A549 (cell line): ENCODE data around the gene LSM12. TPM values are rescaled to one million over a fixed set of nuclear protein-coding genes. Genes with fewer than 3 reads are reported as not detected.

Source experiments
- ATAC-seq, 2 experiments: fragments of 200-7000 bp in 1 of 2; fragments of >200 bp in 1 of 2; cut with Nextera tagmentation in 1 of 2; cut with Tn5 transposase in 1 of 2; 3 replicates each; pipeline versions ENCODE4 v1.8.0 to v1.9.1; 2018 to 2020; ENCODE audit warnings: mild to moderate bottlenecking in 1 of 2, moderate library complexity in 1 of 2
- CTCF ChIA-PET: fragments of 300-600 bp; sonication (Branson Sonifier 250); formaldehyde crosslinking; extraction: SDS; loops from one replicate; lab custom pipeline; 2021; ENCODE audit warnings: antibody characterized with exemption, inconsistent platforms; lab: Yijun Ruan, JAX
- POLR2A ChIA-PET: fragments of 350-600 bp; formaldehyde crosslinking; extraction: SDS; loops from one replicate; lab custom pipeline; 2021; ENCODE audit warnings: antibody characterized with exemption, inconsistent platforms; lab: Yijun Ruan, JAX
- DNase-seq, 2 experiments: peaks; one replicate each; pipeline versions ENCODE4 v3.0.0 to v3.0.0-alpha.2; 2011 to 2016; ENCODE audit warnings: low read depth in 1 of 2, low spot score in 1 of 2
- FAIRE-seq: peaks from 2 replicates; lab custom pipeline; 2011; peaks lifted over from hg19 to GRCh38; lab: Jason Lieb, UNC
- H3K27ac ChIP-seq, 2 experiments: fragments of >200 bp; sonication (Bioruptor Twin); formaldehyde crosslinking; 3 replicates each; pipeline ENCODE4 v1.5.1; 2016 to 2017
- H3K4me1 ChIP-seq: fragments of >200 bp; sonication (Bioruptor Twin); formaldehyde crosslinking; 3 replicates; pipeline ENCODE4 v1.6.1; 2016
- H3K4me2 ChIP-seq: fragments of >200 bp; sonication (Bioruptor Twin); formaldehyde crosslinking; 3 replicates; pipeline ENCODE4 v1.6.1; 2016
- H3K4me3 ChIP-seq: fragments of >200 bp; sonication (Bioruptor Twin); formaldehyde crosslinking; 3 replicates; pipeline ENCODE4 v1.5.1; 2016
- H3K9me3 ChIP-seq: fragments of >200 bp; sonication (Bioruptor Twin); formaldehyde crosslinking; 3 replicates; pipeline ENCODE4 v1.6.1; 2016
- CBX2 ChIP-seq: fragments of 200-600 bp; sonication (generic); IDR thresholded peaks from 2 replicates; pipeline ENCODE4 v1.6.1; 2016; ENCODE audit warnings: low read depth, mild to moderate bottlenecking, borderline replicate concordance
- CHD4 ChIP-seq: fragments of 200-600 bp; sonication (generic); IDR thresholded peaks from 2 replicates; pipeline ENCODE4 v1.6.1; 2016; ENCODE audit warnings: antibody characterized with exemption, mild to moderate bottlenecking, borderline replicate concordance
- ELK1 ChIP-seq: fragments of 150-350 bp; IDR thresholded peaks from 2 replicates; pipeline ENCODE4 v1.6.1; 2014; ENCODE audit warnings: low read depth, mild to moderate bottlenecking, low read length
- EP300 ChIP-seq, 2 experiments: fragments of >200 bp; sonication (Bioruptor Twin); formaldehyde crosslinking; IDR thresholded peaks; 2 replicates in 1 of 2; 3 replicates in 1 of 2; pipeline ENCODE4 v1.6.1; 2016 to 2017
- GATA3 ChIP-seq: IDR thresholded peaks from 2 replicates; pipeline ENCODE4 v1.6.1; 2012; ENCODE audit warnings: borderline replicate concordance
- HDAC2 ChIP-seq: fragments of 200-600 bp; sonication (generic); IDR thresholded peaks from 2 replicates; pipeline ENCODE4 v1.6.1; 2016
- HMGXB4 ChIP-seq: fragments of 250-450 bp; sonication (Bioruptor Pico); IDR thresholded peaks from 2 replicates; pipeline ENCODE4 v1.5.0; 2021; ENCODE audit warnings: mild to moderate bottlenecking, moderate library complexity, borderline replicate concordance
- JUNB ChIP-seq: fragments of >200 bp; sonication (Bioruptor Twin); formaldehyde crosslinking; IDR thresholded peaks from 2 replicates; pipeline ENCODE4 v1.6.1; 2016
- KDM5A ChIP-seq: fragments of 200-600 bp; sonication (generic); IDR thresholded peaks from 2 replicates; pipeline ENCODE4 v1.6.1; 2016; ENCODE audit warnings: antibody characterized with exemption, mild to moderate bottlenecking
- MAFK ChIP-seq: fragments of 450-650 bp; IDR thresholded peaks from 2 replicates; pipeline ENCODE4 v1.6.1; 2014; ENCODE audit not compliant: partially characterized antibody
- MYC ChIP-seq: IDR thresholded peaks from 2 replicates; pipeline ENCODE4 v1.6.1; 2012; ENCODE audit warnings: mild to moderate bottlenecking, inconsistent platforms, low read length, improper control_type of control experiment, borderline replicate concordance
- PHF8 ChIP-seq: fragments of 200-600 bp; sonication (generic); IDR thresholded peaks from 2 replicates; pipeline ENCODE4 v1.6.1; 2016; ENCODE audit warnings: low read depth, mild to moderate bottlenecking, antibody characterized with exemption, moderate library complexity, borderline replicate concordance
- RCOR1 ChIP-seq: fragments of 150-350 bp; IDR thresholded peaks from 2 replicates; pipeline ENCODE4 v1.6.1; 2014; ENCODE audit warnings: antibody characterized with exemption, low read length, low read depth
- RFX5 ChIP-seq: fragments of 450-650 bp; IDR thresholded peaks from 2 replicates; pipeline ENCODE4 v1.7.1; 2014; ENCODE audit warnings: antibody characterized with exemption, mild to moderate bottlenecking, moderate library complexity
- RNF2 ChIP-seq: fragments of 200-600 bp; sonication (generic); IDR thresholded peaks from 2 replicates; pipeline ENCODE4 v1.6.1; 2016; ENCODE audit warnings: low read depth, mild to moderate bottlenecking, antibody characterized with exemption, moderate library complexity, borderline replicate concordance
- SREBF2 ChIP-seq: fragments of 450-650 bp; IDR thresholded peaks from 2 replicates; pipeline ENCODE4 v1.6.1; 2014; ENCODE audit warnings: mild to moderate bottlenecking, moderate library complexity
- WGBS: methylation state at CpG from one replicate; pipeline ENCODE4 v1.1.6; 2017; ENCODE audit errors: missing lambda C conversion rate; 5-methylcytosine and 5-hydroxymethylcytosine counted together
- polyA plus RNA-seq, 4 experiments: library from polyadenylated mRNA; depleted of rRNA in 3 of 4; stranded (reverse); fragments of >200 nt; fragmentation: RNase III in 1 of 4; extraction: RNeasy Plus Mini Kit Qiagen cat#74134 plus additional on column Dnase treatment in 1 of 4; gene quantifications; 2 replicates in 3 of 4; 3 replicates in 1 of 4; pipeline ENCODE4 v1.2.3, GENCODE V29; 2011 to 2017
- TF ChIP-seq, protein P1 (sequence below): fragments of 200-600 bp; sonication (generic); IDR thresholded peaks from 2 replicates; pipeline ENCODE4 v1.6.1; 2016; ENCODE audit warnings: antibody characterized with exemption, mild to moderate bottlenecking, moderate library complexity
- TF ChIP-seq, protein P2 (sequence below): IDR thresholded peaks from 2 replicates; pipeline ENCODE4 v1.6.1; 2012; ENCODE audit warnings: low read depth, borderline replicate concordance

The LSM12 gene
- polyA plus RNA-seq, 2 of the 4 experiments (the other 2 are of a cell fraction), result 43.9 to 75.0 TPM

DNA sequence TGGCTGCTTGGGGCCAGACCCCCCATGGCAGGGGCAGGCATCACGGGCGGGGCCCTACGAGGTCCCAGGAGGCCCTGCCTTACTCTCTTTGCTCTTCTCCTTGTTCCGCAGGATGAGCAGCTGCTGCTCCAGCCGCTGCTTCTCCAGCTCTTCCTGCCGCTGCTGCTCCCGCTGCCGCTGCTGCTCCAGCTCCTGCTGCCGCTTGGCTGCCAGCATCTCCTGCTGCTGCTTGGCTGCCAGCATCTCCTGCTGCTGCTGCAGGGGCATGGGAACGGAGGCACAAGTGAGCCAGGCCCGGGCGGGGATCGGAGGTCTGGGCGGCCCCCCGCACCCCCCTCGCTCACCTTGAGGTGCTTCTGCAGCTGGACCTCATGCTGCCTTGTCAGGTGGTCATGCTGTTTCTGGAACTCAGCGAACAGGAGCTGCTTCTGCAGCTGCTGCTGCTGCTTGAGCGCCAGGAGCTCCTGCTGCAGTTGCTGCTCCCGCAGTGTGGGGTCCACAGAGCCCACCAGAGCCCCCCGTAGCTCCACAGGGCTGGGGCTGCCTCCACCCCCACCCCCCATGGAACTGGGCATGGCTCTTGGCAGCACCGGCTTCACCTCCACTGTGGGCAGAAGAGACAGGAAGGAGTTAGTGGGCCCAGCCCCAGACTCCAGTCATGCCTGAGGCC is 26.9 kb upstream of the LSM12 start:
- CTCF ChIA-PET, result interaction anchor here (1.8 to 39.6 kb wide), 3 partner anchors 3 to 149 kb away, joined by 4 to 1202 read pairs (median 1202); partner anchors contain the start of gene HDAC5

DNA sequence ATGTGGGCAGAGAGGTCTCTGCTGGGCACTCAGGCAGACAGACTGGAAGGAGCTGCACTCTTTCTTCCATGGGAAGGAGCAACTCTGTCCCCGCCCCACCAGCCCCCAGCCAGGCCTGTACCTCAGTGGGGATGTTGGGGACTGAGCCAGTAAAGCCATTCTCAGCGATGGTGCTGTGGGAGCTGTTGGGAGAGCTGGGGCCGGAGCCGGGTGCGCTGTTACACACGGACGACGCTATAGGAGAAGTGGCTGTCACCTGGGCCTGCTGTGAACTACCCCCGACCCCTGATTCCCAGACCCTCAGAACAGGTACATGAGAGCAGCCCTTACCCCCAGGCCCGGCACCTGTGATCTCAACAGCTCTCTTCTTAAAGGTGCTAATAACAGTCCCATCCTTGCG is 25.6 kb upstream of the LSM12 start:
- Histone ChIP-seq H3K9me3 (no peaks in the 10 kb centered on the region), H3K4me3 (no peak overlapping the region), H3K4me1 (peaks cover 39% of the 10 kb centered on the region), H3K27ac (no peak overlapping the region; a peak in 1 of 6 replicates), H3K4me2 (no peak overlapping the region)
- FAIRE-seq (no peak), DNase-seq (no peak), ATAC-seq (no peak)
- ChIA-PET POLR2A (interaction anchor here (1.0 kb wide), 1 partner anchor 8 kb away, joined by 3 read pairs; no protein-coding TSS in a partner anchor), CTCF (interaction anchor here (0.6 to 39.6 kb wide), 6 partner anchors 4 to 214 kb away, joined by 3 to 1202 read pairs (median 4); partner anchors contain the start of genes HDAC5 and LSM12)
- WGBS, result 92% methylated on average over 11 of the region's 11 CpGs
- TF ChIP-seq CBX2, result no peak
- no peak for TF ChIP-seq RCOR1
- TF ChIP-seq, protein P1, sequence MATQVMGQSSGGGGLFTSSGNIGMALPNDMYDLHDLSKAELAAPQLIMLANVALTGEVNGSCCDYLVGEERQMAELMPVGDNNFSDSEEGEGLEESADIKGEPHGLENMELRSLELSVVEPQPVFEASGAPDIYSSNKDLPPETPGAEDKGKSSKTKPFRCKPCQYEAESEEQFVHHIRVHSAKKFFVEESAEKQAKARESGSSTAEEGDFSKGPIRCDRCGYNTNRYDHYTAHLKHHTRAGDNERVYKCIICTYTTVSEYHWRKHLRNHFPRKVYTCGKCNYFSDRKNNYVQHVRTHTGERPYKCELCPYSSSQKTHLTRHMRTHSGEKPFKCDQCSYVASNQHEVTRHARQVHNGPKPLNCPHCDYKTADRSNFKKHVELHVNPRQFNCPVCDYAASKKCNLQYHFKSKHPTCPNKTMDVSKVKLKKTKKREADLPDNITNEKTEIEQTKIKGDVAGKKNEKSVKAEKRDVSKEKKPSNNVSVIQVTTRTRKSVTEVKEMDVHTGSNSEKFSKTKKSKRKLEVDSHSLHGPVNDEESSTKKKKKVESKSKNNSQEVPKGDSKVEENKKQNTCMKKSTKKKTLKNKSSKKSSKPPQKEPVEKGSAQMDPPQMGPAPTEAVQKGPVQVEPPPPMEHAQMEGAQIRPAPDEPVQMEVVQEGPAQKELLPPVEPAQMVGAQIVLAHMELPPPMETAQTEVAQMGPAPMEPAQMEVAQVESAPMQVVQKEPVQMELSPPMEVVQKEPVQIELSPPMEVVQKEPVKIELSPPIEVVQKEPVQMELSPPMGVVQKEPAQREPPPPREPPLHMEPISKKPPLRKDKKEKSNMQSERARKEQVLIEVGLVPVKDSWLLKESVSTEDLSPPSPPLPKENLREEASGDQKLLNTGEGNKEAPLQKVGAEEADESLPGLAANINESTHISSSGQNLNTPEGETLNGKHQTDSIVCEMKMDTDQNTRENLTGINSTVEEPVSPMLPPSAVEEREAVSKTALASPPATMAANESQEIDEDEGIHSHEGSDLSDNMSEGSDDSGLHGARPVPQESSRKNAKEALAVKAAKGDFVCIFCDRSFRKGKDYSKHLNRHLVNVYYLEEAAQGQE, result no peak
- TF ChIP-seq MAFK, result no peak
- TF ChIP-seq HDAC2, result no peak
- TF ChIP-seq GATA3, result no peak
- TF ChIP-seq ELK1, result no peak
- no peak for TF ChIP-seq JUNB
- no peak for TF ChIP-seq RFX5
- no peak for TF ChIP-seq KDM5A
- no peak for TF ChIP-seq CHD4

More for the DNA sequence above, 26.9 kb upstream of the LSM12 start:
- Histone ChIP-seq H3K9me3 (no peaks in the 10 kb centered on the region), H3K4me2 (no peak overlapping the region), H3K4me1 (peaks cover 32% of the 10 kb centered on the region), H3K4me3 (no peak overlapping the region), H3K27ac (peak overlapping the region in 1 of 2 experiments; percentile 21; a peak in 1 of 6 replicates)
- no peak for FAIRE-seq
- no peak for DNase-seq
- TF ChIP-seq EP300 (IDR thresholded peaks at IDR 0.05) (no peak), MYC (no peak), PHF8 (no peak), SREBF2 (no peak), RNF2 (no peak), HMGXB4 (CRISPR knock-in tag) (no peak)
- TF ChIP-seq, protein P2, sequence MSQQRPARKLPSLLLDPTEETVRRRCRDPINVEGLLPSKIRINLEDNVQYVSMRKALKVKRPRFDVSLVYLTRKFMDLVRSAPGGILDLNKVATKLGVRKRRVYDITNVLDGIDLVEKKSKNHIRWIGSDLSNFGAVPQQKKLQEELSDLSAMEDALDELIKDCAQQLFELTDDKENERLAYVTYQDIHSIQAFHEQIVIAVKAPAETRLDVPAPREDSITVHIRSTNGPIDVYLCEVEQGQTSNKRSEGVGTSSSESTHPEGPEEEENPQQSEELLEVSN, result no peak
- ATAC-seq, result no peak
- 81% methylated on average over 18 of the region's 21 CpGs for WGBS
- POLR2A ChIA-PET, result interaction anchor here (0.6 kb wide), 1 partner anchor 23 kb away, joined by 5 read pairs; no protein-coding TSS in a partner anchor
